Gastroesophageal sphincter (tissue), 4 donors: Measurements from ENCODE around the gene PGF. TPM values are rescaled to one million over a fixed set of nuclear protein-coding genes. Genes with fewer than 3 reads are reported as not detected.

ENCODE experiments used
- ATAC-seq: fragments of 150-250 bp; one replicate; pipeline ENCODE4 v1.9.1; 2016; ENCODE audit warnings: mild to moderate bottlenecking, moderate library complexity
- H3K27ac ChIP-seq, 4 donors: fragments of 200-600 bp; sonication (generic) in 3 of 4; 1 replicate in 3 of 4; 2 replicates in 1 of 4; pipeline ENCODE4 v1.5.1; 2016 to 2019
- H3K27me3 ChIP-seq: fragments of 200-600 bp; sonication (generic); one replicate; pipeline ENCODE4 v1.5.1; 2019
- H3K36me3 ChIP-seq, 2 donors: fragments of 200-600 bp; sonication (generic); one replicate each; pipeline ENCODE4 v1.5.1; 2019; ENCODE audit warnings: control low read depth in 1 of 2
- H3K4me1 ChIP-seq, 3 donors: fragments of 200-600 bp; sonication (generic); 1 replicate in 2 of 3; 2 replicates in 1 of 3; pipeline ENCODE4 v1.5.1; 2016 to 2019; ENCODE audit warnings: control low read depth in 2 of 3
- H3K4me3 ChIP-seq, 2 donors: fragments of 200-600 bp; sonication (generic); one replicate each; pipeline ENCODE4 v1.5.1; 2019; ENCODE audit warnings: mild to moderate bottlenecking in 1 of 2, moderate library complexity in 1 of 2
- H3K9me3 ChIP-seq, 3 donors: fragments of 200-600 bp; sonication (generic); one replicate each; pipeline ENCODE4 v1.5.1; 2017 to 2019; ENCODE audit warnings: control low read depth in 2 of 3
- CTCF ChIP-seq, 4 experiments: fragments of 200-600 bp in 2 of 4; fragments of 450-650 bp in 2 of 4; sonication (generic) in 1 of 4; IDR thresholded peaks; one replicate each; pipeline ENCODE4 v1.5.1; 2017 to 2019; ENCODE audit warnings: antibody characterized with exemption in 4 of 4, mild to moderate bottlenecking in 2 of 4, moderate library complexity in 2 of 4
- EP300 ChIP-seq: sonication (generic); formaldehyde crosslinking; IDR thresholded peaks from one replicate; pipeline ENCODE4 v1.6.1; 2017; ENCODE audit warnings: antibody characterized with exemption, mild to moderate bottlenecking
- POLR2A ChIP-seq, 2 donors: fragments of 450-650 bp; IDR thresholded peaks; one replicate each; pipeline ENCODE4 v1.6.1; 2017; ENCODE audit warnings: antibody characterized with exemption in 2 of 2, mild to moderate bottlenecking in 2 of 2, moderate library complexity in 1 of 2
- POLR2AphosphoS5 ChIP-seq: sonication (generic); formaldehyde crosslinking; IDR thresholded peaks from one replicate; pipeline ENCODE4 v1.6.1; 2017; ENCODE audit warnings: antibody characterized with exemption
- WGBS, 2 donors: methylation state at CpG; one replicate each; pipeline ENCODE4 v1.1.5; 2018; ENCODE audit warnings: low coverage in 1 of 2; 5-methylcytosine and 5-hydroxymethylcytosine counted together
- total RNA-seq, 4 donors: library from RNA; depleted of rRNA; stranded (reverse); fragments of >200 nt; gene quantifications; one replicate each; pipeline ENCODE4 v1.1.0, GENCODE V29; 2016

The PGF gene
- total RNA-seq, 4 donors from 2014 or later, result 11.2 to 21.0 (median 16.5) TPM

- H3K4me1 ChIP-seq, result peaks cover 0 to 37% (median 23%) of the 10 kb centered on the region in 3 donors
- H3K9me3 ChIP-seq, result no peaks in the 10 kb centered on the region
- WGBS, 2 donors, result 20 to 80% methylated on average over 2 to 3 of the region's 17 CpGs
- peak overlapping the region in 1 of 2 donors; percentile 20 for H3K4me3 ChIP-seq
- peak in 3 of 4 experiments; percentile 86 to 96 (median 90) for TF ChIP-seq CTCF (IDR thresholded peaks at IDR 0.05)
- no peak for TF ChIP-seq POLR2A (IDR thresholded peaks at IDR 0.05)
- TF ChIP-seq POLR2AphosphoS5, result no peak
- H3K27me3 ChIP-seq, result peaks cover 22% of the 10 kb centered on the region
- H3K27ac ChIP-seq, result peak overlapping the region in 3 of 4 donors; percentile 41 to 51 (median 44)
- ATAC-seq, result peak; percentile 86
- H3K36me3 ChIP-seq, result peaks cover 0 to 23% of the 10 kb centered on the region in 2 donors
These were observed 9.3 kb downstream of the PGF start for GRCh38 chr14:74945852-74946658.

GRCh38 chr14:74945261-74945851 is 10.0 kb downstream of the PGF start:
- peaks cover 0 to 23% of the 10 kb centered on the region in 2 donors for H3K36me3 ChIP-seq
- peaks cover 0 to 44% (median 28%) of the 10 kb centered on the region in 3 donors for H3K4me1 ChIP-seq
- TF ChIP-seq POLR2AphosphoS5 (no peak), POLR2A (IDR thresholded peaks at IDR 0.05) (no peak), EP300 (no peak), CTCF (IDR thresholded peaks at IDR 0.05) (peak in 3 of 4 experiments; percentile 7 to 56 (median 21))
- no peak for ATAC-seq
- H3K27me3 ChIP-seq, result peaks cover 15% of the 10 kb centered on the region
- 79 to 89% methylated on average over 4 to 7 of the region's 17 CpGs for WGBS, 2 donors
- H3K4me3 ChIP-seq, result no peak overlapping the region
- H3K9me3 ChIP-seq, result no peaks in the 10 kb centered on the region
- peak overlapping the region in 1 of 4 donors; percentile 41 for H3K27ac ChIP-seq

- TF ChIP-seq CTCF (IDR thresholded peaks at IDR 0.05) (no peak), POLR2AphosphoS5 (no peak), EP300 (no peak)
- Histone ChIP-seq H3K27ac (peak overlapping the region in 3 of 4 donors; percentile 58 to 82 (median 78)), H3K4me3 (peak overlapping the region in 1 of 2 donors; percentile 18), H3K36me3 (peaks cover 0 to 7% of the 10 kb centered on the region in 2 donors), H3K4me1 (peaks cover 0 to 57% (median 45%) of the 10 kb centered on the region in 3 donors), H3K9me3 (no peaks in the 10 kb centered on the region), H3K27me3 (no peaks in the 10 kb centered on the region)
- 20 to 82% methylated on average over 1 to 7 of the region's 11 CpGs for WGBS, 2 donors
- ATAC-seq, result no peak
These were observed 12.8 kb downstream of the PGF start for GRCh38 chr14:74942608-74943007.

- Histone ChIP-seq H3K4me1 (peaks cover 0 to 55% (median 45%) of the 10 kb centered on the region in 3 donors), H3K36me3 (peaks cover 0 to 5% of the 10 kb centered on the region in 2 donors), H3K27ac (peak overlapping the region; percentile 10 to 82 (median 68)), H3K4me3 (peak overlapping the region in 1 of 2 donors; percentile 18), H3K27me3 (no peaks in the 10 kb centered on the region), H3K9me3 (no peaks in the 10 kb centered on the region)
- no peak for TF ChIP-seq EP300
- no peak for TF ChIP-seq POLR2AphosphoS5
- no peak for TF ChIP-seq POLR2A (IDR thresholded peaks at IDR 0.05)
- TF ChIP-seq CTCF (IDR thresholded peaks at IDR 0.05), result no peak
- WGBS, 2 donors, result 70% methylated on average over 4 of the region's 12 CpGs; no CpG with 5 or more reads in 1 of the 2 donors
- ATAC-seq, result no peak
These were observed 13.2 kb downstream of the PGF start for GRCh38 chr14:74942181-74942580.
